ENCODE data around the gene MUC5B. TPM values are rescaled to one million over a fixed set of nuclear protein-coding genes. Genes with fewer than 3 reads are reported as not detected.

MUC5B gene
- total and polyA plus RNA-seq, 2 of the 13 experiments (the other 11 are each of a cell fraction or from before 2014, with no cell fraction given): 0.01 TPM; not detected in 1

GRCh38 chr11:1262172-1263006 lies 39.5 kb downstream of the MUC5B start (continued):
- TF ChIP-seq ZNF317 (CRISPR knock-in tag; IDR thresholded peaks at IDR 0.05) (0 out of 2 replicates have a peak, but pooled peaks have one; percentile 37), ATF4 (CRISPR knock-in tag; IDR thresholded peaks at IDR 0.05) (no peak), ZKSCAN5 (CRISPR knock-in tag; IDR thresholded peaks at IDR 0.05) (no peak), ZNF136 (CRISPR knock-in tag; IDR thresholded peaks at IDR 0.05; ENCODE audit: low read depth) (0 out of 2 replicates have a peak, but pooled peaks have one; percentile 45), TARDBP (CRISPR knock-in tag; IDR thresholded peaks at IDR 0.05) (peak; percentile 56; the same call in 1 of the 2 replicates), CBFB (CRISPR knock-in tag; IDR thresholded peaks at IDR 0.05) (peak; percentile 42; the same call in 1 of the 2 replicates), KLF16 (CRISPR knock-in tag; IDR thresholded peaks at IDR 0.05) (peak in 1 of 2 experiments; percentile 68; a peak in 1 of 4 replicates), KLF15 (CRISPR knock-in tag; IDR thresholded peaks at IDR 0.05; ENCODE audit: borderline replicate concordance) (0 out of 2 replicates have a peak, but pooled peaks have one; percentile 33), SRY (CRISPR knock-in tag; IDR thresholded peaks at IDR 0.05) (peak; percentile 39; the same call in 1 of the 2 replicates), ZNF253 (CRISPR knock-in tag; IDR thresholded peaks at IDR 0.05; ENCODE audit: borderline replicate concordance) (0 out of 2 replicates have a peak, but pooled peaks have one; percentile 28), HNRNPLL (IDR thresholded peaks at IDR 0.05; ENCODE audit: low read depth, low read length, poor library complexity, severe bottlenecking) (peak; percentile 50), PHF8 (CRISPR knock-in tag; IDR thresholded peaks at IDR 0.05) (peak; percentile 79), KMT2B (CRISPR knock-in tag; IDR thresholded peaks at IDR 0.05) (no peak; the same call in 1 of the 2 replicates), IRX3 (CRISPR knock-in tag; IDR thresholded peaks at IDR 0.05; ENCODE audit: borderline replicate concordance, low read depth) (peak; percentile 59; the same call in 1 of the 2 replicates), YY1 (IDR thresholded peaks at IDR 0.05; ENCODE audit: insufficient read depth, insufficient replicate concordance, low read depth, low read length) (peak; percentile 54), KDM5A (IDR thresholded peaks at IDR 0.05; ENCODE audit: borderline replicate concordance, low read length) (no peak), ZNF772 (CRISPR knock-in tag; IDR thresholded peaks at IDR 0.05) (0 out of 2 replicates have a peak, but pooled peaks have one; percentile 57), KDM5B (CRISPR knock-in tag; IDR thresholded peaks at IDR 0.05; ENCODE audit: borderline replicate concordance) (peak; percentile 77), TFDP1 (CRISPR knock-in tag; IDR thresholded peaks at IDR 0.05; ENCODE audit: borderline replicate concordance) (0 out of 2 replicates have a peak, but pooled peaks have one; percentile 32), ZNF552 (CRISPR knock-in tag; IDR thresholded peaks at IDR 0.05; ENCODE audit: borderline replicate concordance) (no peak), THAP7 (CRISPR knock-in tag; IDR thresholded peaks at IDR 0.05) (peak; percentile 61; the same call in 1 of the 2 replicates), RXRB (CRISPR knock-in tag; IDR thresholded peaks at IDR 0.05; ENCODE audit: borderline replicate concordance) (peak; percentile 33; the same call in 1 of the 2 replicates), POGZ (CRISPR knock-in tag; IDR thresholded peaks at IDR 0.05) (0 out of 2 replicates have a peak, but pooled peaks have one; percentile 34), SP4 (CRISPR knock-in tag; IDR thresholded peaks at IDR 0.05) (peak; percentile 94), HDAC2 (CRISPR knock-in tag; IDR thresholded peaks at IDR 0.05) (peak; percentile 39; the same call in 1 of the 2 replicates), TGIF2 (CRISPR knock-in tag; IDR thresholded peaks at IDR 0.05) (0 out of 2 replicates have a peak, but pooled peaks have one; percentile 21)

All from HepG2 (cell line).